HL-60/S4 treated with retinoic acid at 250 ng/mL for 4 days and 3 days (cell line): Measurements from ENCODE around the gene HSF2BP.
"Not testable (repeated sequence)": the region's sequence is repeated elsewhere in the genome, so short reads cannot be mapped to it uniquely, and the experiment has no call there.

Source experiments
- in situ Hi-C: fragments of 300-500 bp; cut with MboI; formaldehyde crosslinking; loops from 2 replicates; pipeline ENCODE4 v1.7.0; 2022; ENCODE audit warnings: low sequenced_read_pairs

HSF2BP gene

DNA sequence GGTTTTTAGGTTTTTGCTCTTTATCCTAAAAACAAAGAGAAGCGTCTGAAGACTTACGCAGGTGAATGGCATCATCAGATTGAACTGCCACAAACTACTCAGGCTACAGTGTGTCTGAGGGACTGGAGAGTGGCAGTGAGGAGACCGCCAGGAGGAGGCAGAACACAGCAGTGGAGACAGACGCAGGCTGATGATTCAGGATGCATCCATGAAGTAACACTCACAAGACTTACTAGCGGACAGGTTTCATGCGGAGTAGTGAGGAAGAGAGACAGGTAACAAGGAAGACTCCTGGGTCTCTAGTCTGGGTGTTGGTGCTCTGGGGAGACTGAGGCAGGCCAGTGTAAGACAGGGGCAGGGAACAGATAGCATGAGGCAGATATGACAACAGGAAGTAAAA is 5.7 kb downstream of the HSF2BP start:
- in situ Hi-C loops, result no loop called here

GRCh38 chr21:43652616-43653015 is 6.7 kb downstream of the HSF2BP start:
- in situ Hi-C loops, result no loop called here

- in situ Hi-C loops, result not testable (repeated sequence)
These were observed 7.4 kb downstream of the HSF2BP start for GRCh38 chr21:43651926-43652325.

DNA sequence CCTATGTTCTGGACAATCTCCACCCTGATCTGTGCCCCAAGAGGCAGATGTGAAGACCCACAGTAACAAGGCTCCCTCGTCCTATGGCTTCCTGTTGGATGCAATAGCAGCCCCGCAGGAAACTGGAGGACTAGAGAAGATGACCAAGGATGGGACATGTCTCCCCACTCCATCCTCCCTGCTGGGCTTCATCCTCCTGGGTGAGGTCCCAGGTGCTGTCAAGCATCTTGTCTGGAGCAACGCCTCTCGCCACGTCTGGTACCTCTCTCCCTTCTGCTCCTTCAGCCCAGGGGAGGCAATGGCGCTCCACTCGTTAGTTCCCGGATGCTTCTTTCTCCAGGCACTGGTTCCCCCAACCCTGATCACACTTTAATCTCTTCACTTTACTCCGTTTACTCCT is 11.1 kb downstream of the HSF2BP start:
- in situ Hi-C loops, result no loop called here

GRCh38 chr21:43646550-43647260 is 12.6 kb downstream of the HSF2BP start:
- in situ Hi-C loops, result no loop called here

DNA sequence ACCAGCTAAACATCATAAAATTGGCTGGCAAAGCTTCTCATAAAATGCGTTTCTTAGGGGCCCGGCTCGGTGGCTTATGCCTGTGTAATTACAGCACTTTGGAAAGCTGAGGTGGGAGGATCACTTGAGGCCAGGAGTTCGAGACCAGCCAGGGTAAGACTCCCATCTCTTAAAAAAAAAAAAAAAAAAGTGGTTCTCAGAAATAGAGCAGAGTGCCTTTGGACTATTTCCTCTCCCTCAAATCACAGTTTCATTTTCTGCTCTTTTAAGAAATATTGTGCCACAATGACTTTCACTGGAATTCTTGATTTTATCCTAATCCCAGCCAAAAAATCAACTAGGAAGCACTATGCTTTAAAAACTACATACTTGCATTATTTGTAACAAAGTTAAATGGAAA is 13.3 kb downstream of the HSF2BP start:
- in situ Hi-C loops, result no loop called here

DNA sequence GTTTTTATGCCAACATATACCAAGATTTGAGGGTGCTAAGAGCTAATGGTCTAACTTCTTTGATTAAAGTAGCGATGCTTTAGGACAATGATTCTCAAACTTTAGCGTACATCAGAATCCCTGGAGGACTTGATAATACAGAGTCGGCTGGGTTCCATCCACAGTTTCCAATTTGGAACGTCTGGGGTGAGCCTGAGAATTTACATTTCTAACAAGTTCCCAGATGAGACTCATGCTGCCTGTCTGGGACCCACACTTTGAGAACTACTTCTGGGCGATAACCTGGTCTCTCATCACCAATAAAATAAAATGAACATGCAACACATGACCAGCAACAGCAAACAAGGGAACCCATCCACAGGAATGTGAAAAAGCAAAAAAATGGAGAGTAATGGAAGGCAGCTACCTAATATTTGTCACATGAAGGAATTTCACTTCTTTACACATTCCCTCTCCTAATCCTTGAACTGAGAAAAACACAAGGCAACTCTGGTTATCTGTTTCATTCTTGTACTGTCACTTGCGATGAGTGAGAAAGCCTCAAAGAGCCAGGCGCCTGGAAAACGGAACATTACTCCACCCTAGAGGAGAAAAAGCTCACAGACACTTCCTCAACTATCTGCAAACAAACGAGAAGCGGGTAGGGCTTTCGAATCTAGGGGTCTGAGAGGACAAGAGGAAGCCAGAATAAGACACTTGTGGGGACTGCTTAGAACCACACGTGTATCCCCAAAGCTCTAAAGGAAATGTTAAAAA is 14.0 kb downstream of the HSF2BP start:
- in situ Hi-C loops, result no loop called here

GRCh38 chr21:43644609-43645008 is 14.7 kb downstream of the HSF2BP start:
- in situ Hi-C loops, result no loop called here

- in situ Hi-C loops, result no loop called here
These were observed 15.2 kb downstream of the HSF2BP start for GRCh38 chr21:43644071-43644470.

DNA sequence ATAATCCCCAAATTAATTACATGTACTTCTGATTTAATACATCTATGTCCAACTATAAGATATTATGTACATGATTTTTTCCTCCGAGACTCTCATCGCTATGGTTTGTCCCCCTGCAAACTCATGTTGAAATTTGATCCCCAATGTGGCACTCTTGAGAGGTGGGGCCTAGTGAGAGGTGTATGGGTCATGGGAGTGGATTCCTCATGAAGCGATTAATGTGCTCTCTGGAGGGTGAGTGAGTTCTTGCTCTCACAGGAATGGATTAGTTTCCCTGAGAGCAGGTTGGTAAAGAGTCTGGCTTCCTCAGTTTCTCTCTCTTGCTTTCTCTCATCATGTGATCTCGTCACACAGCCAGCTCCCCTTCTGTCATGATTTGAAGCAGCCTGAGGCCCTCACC is 16.1 kb downstream of the HSF2BP start:
- in situ Hi-C loops, result no loop called here

DNA sequence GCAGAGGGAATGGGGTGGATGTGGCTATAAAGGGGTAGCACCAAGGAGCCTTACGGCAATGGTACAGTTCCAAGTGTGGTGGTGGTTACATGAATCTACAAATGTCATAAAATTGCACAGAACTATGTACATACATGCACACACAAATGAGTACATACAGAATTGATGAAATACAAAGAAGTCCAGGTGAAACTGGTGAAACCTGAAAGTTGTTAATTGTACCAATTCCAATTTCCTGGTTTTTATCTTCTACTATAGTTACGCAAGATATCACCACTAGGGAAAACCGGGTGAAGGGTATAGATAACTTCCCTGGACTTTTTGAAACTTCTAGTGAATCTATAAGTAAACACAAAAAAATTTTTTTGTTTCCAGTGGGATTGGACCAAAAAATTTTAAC is 18.9 kb downstream of the HSF2BP start:
- in situ Hi-C loops, result no loop called here

- in situ Hi-C loops, result no loop called here
These were observed 19.6 kb downstream of the HSF2BP start for GRCh38 chr21:43639470-43640353.

DNA sequence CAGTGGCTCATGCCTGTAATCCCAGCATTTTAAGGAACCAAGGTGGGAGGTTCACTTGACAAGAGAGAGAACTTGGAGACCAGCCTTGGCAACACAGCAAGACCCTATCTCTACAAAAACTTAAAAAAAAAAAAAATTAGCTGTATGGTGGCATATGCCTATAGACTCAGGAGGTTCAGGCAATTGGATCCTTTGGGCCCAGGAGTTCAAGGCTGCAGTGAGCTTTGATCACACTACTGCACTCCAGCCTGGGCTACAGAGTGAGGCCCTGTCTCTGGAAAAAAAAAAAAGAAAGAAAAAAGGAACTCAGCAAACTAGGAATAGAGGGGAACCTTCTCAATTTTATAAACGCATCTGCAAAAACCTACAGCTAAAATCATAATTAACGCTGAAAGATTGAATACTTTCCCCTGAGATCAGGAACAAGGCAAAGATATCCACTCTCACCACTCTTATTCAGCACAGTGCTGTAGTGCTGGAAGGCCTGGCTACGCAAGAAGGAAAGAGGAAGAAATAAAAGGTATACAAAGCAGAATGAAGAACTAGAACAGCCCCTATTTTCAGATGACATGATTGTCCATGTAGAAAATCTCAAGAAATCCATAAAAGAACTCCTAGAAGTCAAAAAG is 21.6 kb downstream of the HSF2BP start:
- in situ Hi-C loops, result no loop called here

DNA sequence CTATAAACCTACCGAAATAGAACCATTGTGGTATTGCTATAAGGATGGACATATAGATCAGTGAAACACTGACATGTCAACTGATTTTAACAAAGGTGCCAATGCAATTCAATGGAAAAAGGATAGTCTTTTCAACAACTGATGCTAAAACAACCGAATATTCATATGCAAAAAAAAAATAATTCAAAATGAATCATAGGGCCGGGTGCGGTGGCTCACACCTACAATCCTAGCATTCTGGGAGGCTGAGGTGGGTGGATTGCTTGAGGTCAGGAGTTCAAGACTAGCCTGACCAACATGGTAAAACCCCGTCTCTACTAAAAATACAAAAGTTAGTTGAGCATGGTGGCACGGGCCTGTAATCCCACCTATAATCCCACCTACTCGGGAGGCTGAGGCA is 23.9 kb downstream of the HSF2BP start:
- in situ Hi-C loops, result no loop called here

GRCh38 chr21:43634618-43635017 is 24.7 kb downstream of the HSF2BP start:
- in situ Hi-C loops, result no loop called here

DNA sequence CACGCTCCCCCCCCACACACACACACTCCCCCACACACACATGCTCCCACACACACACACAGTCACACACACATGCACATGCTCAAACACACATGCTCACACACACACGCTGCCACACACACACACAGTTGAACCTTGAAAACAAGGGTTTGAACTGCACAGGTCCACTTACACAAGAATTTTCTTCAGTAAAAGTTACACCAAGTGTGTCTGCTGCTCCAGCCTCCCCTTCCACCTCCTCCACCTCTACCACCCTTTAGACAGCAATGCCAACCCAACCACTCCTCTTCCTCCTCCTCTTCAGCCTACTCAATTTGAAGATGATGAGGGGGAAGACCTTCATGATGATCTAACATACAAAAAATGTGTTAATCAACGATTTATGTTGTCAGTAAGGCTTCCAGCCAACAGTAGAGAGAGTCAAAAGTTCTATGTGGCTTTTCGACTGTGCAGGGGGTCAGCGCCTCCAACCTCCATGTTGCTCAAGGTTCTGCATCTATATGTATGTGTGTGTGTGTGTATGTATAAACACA is 26.8 kb downstream of the HSF2BP start:
- in situ Hi-C loops, result no loop called here

DNA sequence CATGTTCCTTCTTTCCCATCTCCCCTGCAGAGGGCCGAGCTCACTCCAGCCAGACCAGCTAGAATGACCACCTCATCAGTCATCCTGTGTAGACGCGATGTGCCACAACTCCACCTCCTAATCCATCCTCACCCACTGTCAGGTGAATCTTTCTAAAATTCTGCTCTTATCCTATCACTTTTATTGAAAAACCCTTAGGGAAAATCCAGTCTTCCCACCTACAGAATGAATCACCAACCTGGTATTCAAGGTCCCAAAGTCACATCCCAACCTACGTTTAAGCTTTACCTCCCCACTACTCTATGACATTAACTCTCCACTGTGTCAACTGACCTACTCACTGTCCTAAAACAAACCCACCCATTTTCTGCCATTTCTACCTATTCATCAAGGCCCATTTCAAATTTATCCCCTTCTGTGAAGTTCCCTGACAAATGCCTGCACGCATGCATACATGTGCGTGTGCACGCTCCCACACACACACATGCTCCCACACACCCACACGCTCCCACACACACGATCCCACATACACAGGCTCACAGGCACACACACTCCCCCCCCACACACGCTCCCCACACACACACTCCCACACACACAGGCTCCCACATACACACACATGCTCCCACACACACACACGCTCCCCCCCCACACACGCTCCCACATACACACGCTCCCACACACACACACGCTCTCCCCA is 27.7 kb downstream of the HSF2BP start:
- in situ Hi-C loops, result no loop called here

DNA sequence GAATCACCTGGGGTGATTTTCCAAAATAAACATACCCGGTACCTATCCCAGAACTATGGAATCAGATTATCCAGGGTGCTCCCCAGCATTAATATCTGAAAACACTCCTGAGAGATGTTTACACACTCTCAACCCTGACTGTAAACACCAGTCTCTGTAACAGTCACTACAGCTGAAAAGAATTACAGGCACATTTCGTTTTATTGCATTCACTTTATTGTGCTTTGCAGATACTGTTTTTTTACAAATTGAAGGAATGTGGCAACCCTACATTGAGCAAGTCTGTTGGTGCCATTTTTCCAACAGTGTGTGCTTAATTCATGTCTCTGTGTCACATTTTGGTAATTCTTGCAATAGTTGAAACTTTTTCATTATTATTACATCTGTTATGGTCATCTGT is 31.8 kb downstream of the HSF2BP start:
- in situ Hi-C loops, result no loop called here

- in situ Hi-C loops, result no loop called here
These were observed 32.9 kb downstream of the HSF2BP start for GRCh38 chr21:43626390-43626789.

- in situ Hi-C loops, result no loop called here
These were observed 34.9 kb downstream of the HSF2BP start for GRCh38 chr21:43624339-43624738.
